Adipocyte (in vitro differentiated cells): Measurements from ENCODE around the gene FXYD6.
A peak's percentile ranks its signal among the peaks of the same experiment; 100 is the strongest.

ENCODE experiments used
- DNase-seq: peaks from one replicate; pipeline ENCODE4 v3.0.0-alpha.2; 2015; ENCODE audit warnings: low read depth
- H3K27me3 ChIP-seq: replicated peaks from 2 replicates; pipeline ENCODE4 v1.7.0; 2013; ENCODE audit warnings: mild to moderate bottlenecking, low read length, moderate library complexity; ENCODE audit not compliant: control insufficient read depth, insufficient read depth
- H3K36me3 ChIP-seq: 2 replicates; pipeline ENCODE4 v1.7.0; 2013; ENCODE audit warnings: low read length, mild to moderate bottlenecking, moderate library complexity; ENCODE audit not compliant: control insufficient read depth, insufficient read depth, severe bottlenecking
- H3K4me1 ChIP-seq: 2 replicates; pipeline ENCODE4 v1.7.0; 2013; ENCODE audit warnings: mild to moderate bottlenecking, low read length, moderate library complexity; ENCODE audit not compliant: control insufficient read depth, insufficient read depth
- H3K4me3 ChIP-seq: 2 replicates; pipeline ENCODE4 v1.7.0; 2013; ENCODE audit warnings: mild to moderate bottlenecking, low read length, moderate library complexity
- H3K9ac ChIP-seq: 2 replicates; pipeline ENCODE4 v1.7.0; 2013; ENCODE audit warnings: mild to moderate bottlenecking, low read length, moderate library complexity
- H3K9me3 ChIP-seq: 2 replicates; pipeline ENCODE4 v1.7.0; 2013; ENCODE audit warnings: mild to moderate bottlenecking, low read length, moderate library complexity; ENCODE audit not compliant: control insufficient read depth

The FXYD6 gene

GRCh38 chr11:117910525-117910924 lies 34.1 kb upstream of the FXYD6 start:
- Histone ChIP-seq H3K9me3 (no peaks in the 10 kb centered on the region), H3K4me1 (peaks cover 14% of the 10 kb centered on the region), H3K9ac (no peak overlapping the region), H3K4me3 (no peak overlapping the region), H3K36me3 (no peaks in the 10 kb centered on the region), H3K27me3 (peaks cover 38% of the 10 kb centered on the region)
- DNase-seq: no peak

DNA sequence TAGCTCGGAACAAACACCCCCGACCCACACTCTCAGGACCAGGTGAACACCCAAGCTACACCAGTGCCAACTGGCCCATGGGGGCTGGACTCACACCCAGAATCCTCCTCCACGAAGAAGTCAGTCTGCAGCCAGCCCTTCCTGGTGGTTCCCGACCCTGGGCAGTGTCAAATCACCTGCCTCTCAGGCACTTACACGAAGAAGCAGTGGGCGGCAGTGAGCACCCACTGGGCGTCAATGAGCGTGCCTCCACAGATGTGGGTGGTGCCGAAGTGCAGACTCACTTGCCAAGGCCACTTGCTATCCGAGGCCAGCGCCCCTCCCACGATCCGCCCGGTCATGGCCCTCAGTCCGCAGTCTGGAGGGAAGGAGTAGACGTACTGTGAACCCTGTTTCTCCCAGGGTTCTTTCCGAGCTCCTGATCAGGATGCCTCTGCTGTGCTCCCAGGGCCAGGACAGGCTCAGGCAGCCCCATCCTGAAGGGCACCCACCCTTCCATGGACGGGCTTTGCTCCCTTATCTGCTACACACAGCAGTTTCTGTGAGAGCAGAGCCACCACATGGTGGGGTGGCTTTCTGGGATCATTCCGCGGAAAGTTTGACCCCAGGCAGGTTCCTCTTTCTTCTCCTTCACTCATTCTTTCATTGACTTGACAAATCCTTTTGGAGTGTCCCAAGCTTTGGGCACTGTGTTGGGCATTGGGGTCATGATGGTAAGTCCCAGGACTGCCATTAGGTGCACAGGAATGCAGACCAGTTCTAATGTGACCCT lies 33.3 kb upstream of the FXYD6 start:
- no peak overlapping the region for H3K4me3 ChIP-seq
- H3K4me1 ChIP-seq: peaks cover 14% of the 10 kb centered on the region
- no peaks in the 10 kb centered on the region for H3K9me3 ChIP-seq
- peaks cover 31% of the 10 kb centered on the region for H3K27me3 ChIP-seq
- no peak overlapping the region for H3K9ac ChIP-seq
- DNase-seq: no peak
- H3K36me3 ChIP-seq: no peaks in the 10 kb centered on the region

DNA sequence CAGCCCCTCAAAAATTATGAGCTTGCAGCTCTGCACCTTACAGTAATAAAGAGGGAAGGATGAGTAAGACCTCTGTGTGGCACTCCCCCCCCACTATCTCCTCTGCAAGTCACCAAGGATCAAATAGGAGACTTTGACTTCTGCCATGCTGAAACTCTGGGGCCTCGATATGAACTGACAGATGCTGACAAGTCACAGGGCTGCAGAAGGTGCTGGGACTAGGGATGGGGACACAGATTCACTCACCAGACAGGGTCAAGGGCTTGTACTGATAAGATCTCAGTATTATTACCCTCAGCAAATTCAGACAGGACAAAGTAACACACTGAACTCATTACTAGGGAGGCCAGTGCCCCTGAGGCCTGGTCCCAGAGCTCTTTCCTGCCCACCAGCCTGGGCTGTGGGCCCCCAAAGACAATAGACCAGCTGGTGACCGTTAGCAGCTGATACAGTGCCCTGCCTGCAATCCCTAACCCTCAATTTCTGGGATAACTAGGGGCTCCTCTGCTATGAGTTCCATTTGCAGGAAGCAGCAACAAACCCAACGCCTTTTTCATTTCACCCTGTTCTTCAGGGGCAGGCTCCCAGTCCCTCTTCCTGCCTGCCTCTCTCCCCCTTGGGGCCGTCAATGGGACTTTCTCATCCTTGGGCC lies 32.6 kb upstream of the FXYD6 start:
- Histone ChIP-seq H3K9me3 (no peaks in the 10 kb centered on the region), H3K4me3 (no peak overlapping the region), H3K27me3 (peaks cover 24% of the 10 kb centered on the region), H3K4me1 (peaks cover 14% of the 10 kb centered on the region), H3K9ac (no peak overlapping the region), H3K36me3 (no peaks in the 10 kb centered on the region)
- no peak for DNase-seq

GRCh38 chr11:117908109-117908895 lies 31.8 kb upstream of the FXYD6 start:
- H3K36me3 ChIP-seq: no peaks in the 10 kb centered on the region
- H3K9me3 ChIP-seq: no peaks in the 10 kb centered on the region
- no peak for DNase-seq
- no peak overlapping the region for H3K9ac ChIP-seq
- H3K4me3 ChIP-seq: no peak overlapping the region
- H3K27me3 ChIP-seq: peaks cover 19% of the 10 kb centered on the region
- H3K4me1 ChIP-seq: peaks cover 14% of the 10 kb centered on the region

DNA sequence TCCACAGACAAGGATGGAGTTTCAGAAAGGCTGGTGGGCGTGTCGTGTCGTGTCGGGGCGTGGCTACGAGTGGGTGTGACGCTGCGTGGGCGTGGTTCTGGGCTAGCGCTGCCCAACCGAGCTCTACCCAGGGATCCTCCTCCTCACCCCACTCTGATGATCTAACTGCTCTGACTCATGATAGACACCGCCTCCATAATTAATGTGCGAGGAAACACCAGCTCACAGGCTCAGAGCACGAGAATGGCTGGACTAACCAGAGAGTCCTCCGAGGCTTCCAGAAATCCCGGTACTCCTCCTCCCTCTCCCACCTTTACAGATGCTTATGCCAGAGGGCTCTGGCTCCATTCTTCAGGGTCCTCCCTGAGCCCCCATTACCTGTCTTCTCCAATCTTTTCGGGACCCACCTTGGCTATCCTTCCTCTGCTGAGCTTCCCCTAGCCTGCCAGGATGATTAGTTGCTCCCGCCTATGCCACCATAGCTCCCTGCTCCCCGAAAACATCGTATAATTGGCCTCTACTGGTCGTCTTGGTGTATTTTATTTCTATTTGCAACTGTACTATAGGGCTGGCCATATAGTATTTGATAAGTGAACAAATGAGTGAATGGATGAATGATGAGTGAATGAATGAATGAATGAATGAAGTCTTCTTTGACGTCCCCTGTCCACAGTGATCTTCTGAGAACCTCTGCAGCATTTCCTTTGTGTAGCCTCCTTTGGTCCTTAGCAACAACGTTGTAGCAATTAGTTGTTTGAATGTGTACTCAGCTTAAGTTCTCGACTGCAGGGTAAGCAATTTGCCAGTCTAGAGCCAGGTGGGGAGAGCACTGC lies 31.0 kb upstream of the FXYD6 start:
- Histone ChIP-seq H3K36me3 (no peaks in the 10 kb centered on the region), H3K4me1 (peaks cover 14% of the 10 kb centered on the region), H3K9me3 (no peaks in the 10 kb centered on the region), H3K27me3 (peaks cover 19% of the 10 kb centered on the region), H3K9ac (no peak overlapping the region), H3K4me3 (no peak overlapping the region)
- peak; percentile 71 for DNase-seq

- Histone ChIP-seq H3K9ac (no peak overlapping the region), H3K4me3 (no peak overlapping the region), H3K9me3 (no peaks in the 10 kb centered on the region), H3K4me1 (peaks cover 14% of the 10 kb centered on the region), H3K27me3 (peaks cover 19% of the 10 kb centered on the region), H3K36me3 (no peaks in the 10 kb centered on the region)
- DNase-seq: no peak
Measured at GRCh38 chr11:117906710-117907109, 30.3 kb upstream of the FXYD6 start.

DNA sequence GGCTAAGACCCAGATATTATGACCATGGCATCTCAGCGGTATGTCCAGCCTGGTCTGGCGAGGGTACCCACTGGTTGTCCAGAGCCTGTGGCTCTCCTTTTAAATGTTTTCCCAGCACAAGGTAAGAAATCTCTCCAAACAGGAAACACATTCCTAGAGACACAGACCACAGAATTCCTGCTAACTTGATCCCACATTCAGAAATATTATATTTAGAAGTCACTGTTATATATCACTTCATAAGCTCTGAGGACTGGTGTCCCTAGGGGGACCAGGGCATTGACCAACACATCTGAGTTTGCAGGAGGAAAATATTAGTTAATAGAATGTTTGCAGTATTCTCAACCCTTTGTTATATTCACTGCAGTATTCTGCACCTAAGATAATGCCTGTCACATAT lies 29.7 kb upstream of the FXYD6 start:
- no peak for DNase-seq
- Histone ChIP-seq H3K9ac (no peak overlapping the region), H3K27me3 (peaks cover 15% of the 10 kb centered on the region), H3K9me3 (no peaks in the 10 kb centered on the region), H3K4me3 (no peak overlapping the region), H3K36me3 (no peaks in the 10 kb centered on the region), H3K4me1 (peaks cover 14% of the 10 kb centered on the region)

DNA sequence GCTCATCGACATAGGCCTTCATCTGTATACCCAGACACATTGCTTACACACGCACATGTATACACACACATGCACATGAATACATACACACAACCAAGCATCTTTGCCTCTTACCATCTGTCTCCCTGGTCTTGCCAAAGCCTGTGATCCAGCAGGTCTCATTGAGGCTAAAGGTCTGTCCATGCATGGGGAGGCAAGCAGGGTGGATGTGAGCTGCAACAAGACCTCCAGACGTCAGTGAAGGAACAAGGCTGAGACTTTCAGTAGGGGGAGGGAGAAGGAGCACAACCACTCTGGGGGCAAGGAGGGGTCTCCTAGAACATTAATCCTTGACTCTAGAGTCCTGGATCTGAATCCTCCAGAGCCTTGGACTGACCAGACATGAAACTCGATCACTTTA lies 29.1 kb upstream of the FXYD6 start:
- peaks cover 14% of the 10 kb centered on the region for H3K4me1 ChIP-seq
- H3K9me3 ChIP-seq: no peaks in the 10 kb centered on the region
- H3K4me3 ChIP-seq: no peak overlapping the region
- no peaks in the 10 kb centered on the region for H3K36me3 ChIP-seq
- H3K27me3 ChIP-seq: peaks cover 9% of the 10 kb centered on the region
- no peak overlapping the region for H3K9ac ChIP-seq
- DNase-seq: no peak

DNA sequence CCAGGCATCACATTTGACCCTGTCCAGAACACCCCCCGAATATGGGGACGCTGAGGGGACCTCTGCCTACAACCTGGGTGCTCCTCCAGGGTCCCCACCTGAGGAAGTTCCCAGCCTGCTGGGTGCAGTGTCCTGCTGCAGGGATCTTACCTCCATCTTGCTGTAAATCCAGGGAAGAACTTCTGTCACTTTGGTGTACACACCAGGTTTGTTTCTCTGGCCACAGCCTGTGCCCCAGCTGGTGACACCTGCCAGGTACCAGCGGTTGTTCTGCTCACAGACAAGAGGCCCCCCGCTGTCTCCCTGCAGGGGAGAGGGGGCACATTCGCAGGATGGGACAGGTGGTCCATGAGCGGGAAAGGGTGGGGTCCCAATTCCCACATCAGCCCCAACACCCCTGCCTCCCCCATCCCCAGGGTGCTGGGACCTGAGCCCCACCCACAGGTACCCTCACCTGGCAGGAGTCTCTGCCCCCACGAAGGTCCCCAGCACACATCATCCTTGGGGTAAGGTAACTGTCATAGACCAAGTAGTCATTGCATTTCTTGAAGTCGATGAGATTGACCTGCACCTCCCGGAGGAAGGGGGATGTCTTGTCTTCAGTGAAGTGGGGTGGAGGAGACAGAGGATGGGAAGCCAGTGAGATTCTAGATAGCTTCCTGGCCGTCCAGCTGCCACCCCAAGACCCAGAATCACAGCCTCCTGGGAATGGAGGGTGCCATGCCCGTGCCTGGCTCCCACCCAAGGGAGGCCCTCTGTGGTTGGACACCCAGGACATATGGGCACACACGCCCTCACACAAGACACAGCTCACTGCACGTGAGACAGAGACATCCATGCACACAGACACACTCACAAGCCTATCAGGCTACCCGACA lies 27.3 kb upstream of the FXYD6 start:
- Histone ChIP-seq H3K36me3 (no peaks in the 10 kb centered on the region), H3K4me1 (peaks cover 14% of the 10 kb centered on the region), H3K27me3 (peaks cover 10% of the 10 kb centered on the region), H3K9me3 (no peaks in the 10 kb centered on the region), H3K4me3 (no peak overlapping the region), H3K9ac (no peak overlapping the region)
- DNase-seq: no peak
